GM18873 (cell line): ENCODE measurements around the gene SYT3.

Experiments
- ATAC-seq: cut with Tn5 transposase; IDR thresholded peaks from one replicate; pipeline ENCODE4 v1.9.1; 2021; ENCODE audit warnings: mild to moderate bottlenecking, moderate library complexity, moderate number of reproducible peaks; ENCODE audit not compliant: unreplicated experiment, low FRiP score

Gene SYT3

GRCh38 chr19:50639121-50640112 is at the start of gene SYT3:
Gene SYT3, minus strand, starts transcription at chr19:50639881. Its CDS starts 2,470 bp downstream, at chr19:50637411.
- ATAC-seq = no peak

GRCh38 chr19:50688766-50689165 is 49.1 kb upstream of the SYT3 start:
- no peak for ATAC-seq

GRCh38 chr19:50686310-50687032 is 46.8 kb upstream of the SYT3 start:
- ATAC-seq = no peak

- no peak for ATAC-seq
Observed at GRCh38 chr19:50679177-50680125, 39.8 kb upstream of the SYT3 start.

GRCh38 chr19:50678323-50678722 is 38.6 kb upstream of the SYT3 start:
- no peak for ATAC-seq

- ATAC-seq = no peak
Observed at GRCh38 chr19:50677636-50678035, 38.0 kb upstream of the SYT3 start.

GRCh38 chr19:50676625-50677197 is 37.0 kb upstream of the SYT3 start:
- ATAC-seq = no peak

- ATAC-seq = no peak
Observed at GRCh38 chr19:50673118-50673517, 33.4 kb upstream of the SYT3 start.

- ATAC-seq = no peak
Observed at GRCh38 chr19:50670102-50670380, 30.4 kb upstream of the SYT3 start.

- no peak for ATAC-seq
Observed at GRCh38 chr19:50669302-50670101, 29.8 kb upstream of the SYT3 start.

GRCh38 chr19:50668879-50669278 is 29.2 kb upstream of the SYT3 start:
- no peak for ATAC-seq

- no peak for ATAC-seq
Observed at GRCh38 chr19:50668416-50668815, 28.7 kb upstream of the SYT3 start.

GRCh38 chr19:50667759-50668231 is 28.1 kb upstream of the SYT3 start:
- ATAC-seq = no peak

GRCh38 chr19:50667177-50667758 is 27.6 kb upstream of the SYT3 start:
- ATAC-seq = no peak

- ATAC-seq = no peak
Observed at GRCh38 chr19:50666346-50667176, 26.9 kb upstream of the SYT3 start.

GRCh38 chr19:50664204-50664603 is 24.5 kb upstream of the SYT3 start:
- no peak for ATAC-seq

- no peak for ATAC-seq
Observed at GRCh38 chr19:50663482-50663790, 23.8 kb upstream of the SYT3 start.
